HEK293 (cell line): ENCODE data around the gene C2CD5.

Experiments used
- BCL6B ChIP-seq: fragments of 450-650 bp; formaldehyde crosslinking; IDR thresholded peaks from 2 replicates; pipeline ENCODE4 v1.5.1; 2017; ENCODE audit warnings: missing biosample characterization, missing genetic modification characterization
- FEZF1 ChIP-seq: fragments of 450-650 bp; formaldehyde crosslinking; IDR thresholded peaks from 2 replicates; pipeline ENCODE4 v1.5.1; 2016; ENCODE audit warnings: missing biosample characterization, missing genetic modification characterization
- KLF9 ChIP-seq: fragments of 450-650 bp; formaldehyde crosslinking; IDR thresholded peaks from 2 replicates; pipeline ENCODE4 v1.5.1; 2016; ENCODE audit warnings: missing biosample characterization, missing genetic modification characterization, low read depth
- SCRT2 ChIP-seq: fragments of 450-650 bp; formaldehyde crosslinking; IDR thresholded peaks from 2 replicates; pipeline ENCODE4 v1.5.1; 2016; ENCODE audit warnings: missing biosample characterization, missing genetic modification characterization
- SETDB1 ChIP-seq: IDR thresholded peaks from one replicate; pipeline ENCODE4 v1.6.1; 2017; ENCODE audit warnings: mild to moderate bottlenecking, low read length, moderate library complexity, mixed read lengths; ENCODE audit not compliant: insufficient read length
- ZBTB20 ChIP-seq: fragments of 450-650 bp; formaldehyde crosslinking; IDR thresholded peaks from 2 replicates; pipeline ENCODE4 v1.5.1; 2016; ENCODE audit warnings: missing biosample characterization, missing genetic modification characterization
- ZNF202 ChIP-seq: fragments of 450-650 bp; formaldehyde crosslinking; IDR thresholded peaks from 2 replicates; pipeline ENCODE4 v1.5.1; 2016; ENCODE audit warnings: missing biosample characterization, missing genetic modification characterization, borderline replicate concordance
- ZNF302 ChIP-seq: fragments of 450-650 bp; formaldehyde crosslinking; IDR thresholded peaks from 2 replicates; pipeline ENCODE4 v1.5.1; 2016; ENCODE audit warnings: missing biosample characterization, missing genetic modification characterization, low read depth
- ZNF362 ChIP-seq: fragments of 450-650 bp; formaldehyde crosslinking; IDR thresholded peaks from 2 replicates; pipeline ENCODE4 v1.5.1; 2016; ENCODE audit warnings: missing biosample characterization, missing genetic modification characterization
- ZNF544 ChIP-seq: fragments of 450-650 bp; formaldehyde crosslinking; IDR thresholded peaks from 2 replicates; pipeline ENCODE4 v1.5.0; 2017; ENCODE audit warnings: missing biosample characterization, missing genetic modification characterization
- ZNF629 ChIP-seq: fragments of 450-650 bp; formaldehyde crosslinking; IDR thresholded peaks from 2 replicates; pipeline ENCODE4 v1.5.1; 2017; ENCODE audit warnings: missing biosample characterization, missing genetic modification characterization
- ZSCAN5A ChIP-seq: fragments of 450-650 bp; formaldehyde crosslinking; IDR thresholded peaks from 2 replicates; pipeline ENCODE4 v1.5.1; 2016; ENCODE audit warnings: missing biosample characterization, missing genetic modification characterization
- ZXDB ChIP-seq: fragments of 450-650 bp; formaldehyde crosslinking; IDR thresholded peaks from 2 replicates; pipeline ENCODE4 v1.5.1; 2016; ENCODE audit warnings: missing biosample characterization, missing genetic modification characterization
- TF ChIP-seq, protein P1 (sequence below): fragments of 450-650 bp; formaldehyde crosslinking; IDR thresholded peaks from 2 replicates; pipeline ENCODE4 v1.5.1; 2016; ENCODE audit warnings: missing biosample characterization, missing genetic modification characterization, borderline replicate concordance
- TF ChIP-seq, protein P2 (sequence below): fragments of 450-650 bp; formaldehyde crosslinking; IDR thresholded peaks from 2 replicates; pipeline ENCODE4 v1.5.1; 2017; ENCODE audit warnings: missing biosample characterization, missing genetic modification characterization
- TF ChIP-seq, protein P3 (sequence below): fragments of 450-650 bp; IDR thresholded peaks from 2 replicates; pipeline ENCODE4 v1.5.1; 2018; ENCODE audit warnings: missing biosample characterization, mild to moderate bottlenecking, missing genetic modification characterization

The C2CD5 gene

DNA sequence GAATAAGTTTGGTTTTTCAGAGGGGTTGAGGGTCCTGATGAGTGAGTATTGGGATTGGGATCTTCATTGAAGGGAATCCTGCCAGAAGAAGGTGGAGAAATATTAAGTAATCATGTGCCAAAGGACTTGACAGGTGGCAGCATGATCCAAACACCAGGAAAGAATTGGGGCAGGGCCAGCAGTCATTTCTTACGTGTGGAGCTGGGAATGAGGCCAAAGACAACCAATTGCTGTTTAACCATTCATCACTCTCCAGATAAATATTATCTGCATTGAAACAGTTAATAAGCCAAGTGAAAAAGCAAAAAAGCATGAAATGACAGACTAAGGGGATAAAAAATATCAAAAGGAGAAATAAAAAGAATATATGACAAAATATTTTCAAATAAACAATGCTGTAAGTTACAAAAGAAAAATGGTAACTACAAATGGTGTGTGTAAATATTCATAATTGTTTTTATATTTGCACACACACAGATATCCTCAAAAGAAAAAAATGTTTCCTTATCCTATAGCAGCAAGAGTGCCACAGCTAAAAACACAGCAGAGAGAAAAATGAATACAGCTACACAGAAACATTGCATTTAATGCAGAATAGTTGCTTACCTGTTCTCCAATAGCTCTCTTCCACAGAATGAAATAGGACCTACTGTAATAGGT, 26.2 kb downstream of the C2CD5 start (continued):
- no peak for TF ChIP-seq ZBTB20
- TF ChIP-seq, protein P1, sequence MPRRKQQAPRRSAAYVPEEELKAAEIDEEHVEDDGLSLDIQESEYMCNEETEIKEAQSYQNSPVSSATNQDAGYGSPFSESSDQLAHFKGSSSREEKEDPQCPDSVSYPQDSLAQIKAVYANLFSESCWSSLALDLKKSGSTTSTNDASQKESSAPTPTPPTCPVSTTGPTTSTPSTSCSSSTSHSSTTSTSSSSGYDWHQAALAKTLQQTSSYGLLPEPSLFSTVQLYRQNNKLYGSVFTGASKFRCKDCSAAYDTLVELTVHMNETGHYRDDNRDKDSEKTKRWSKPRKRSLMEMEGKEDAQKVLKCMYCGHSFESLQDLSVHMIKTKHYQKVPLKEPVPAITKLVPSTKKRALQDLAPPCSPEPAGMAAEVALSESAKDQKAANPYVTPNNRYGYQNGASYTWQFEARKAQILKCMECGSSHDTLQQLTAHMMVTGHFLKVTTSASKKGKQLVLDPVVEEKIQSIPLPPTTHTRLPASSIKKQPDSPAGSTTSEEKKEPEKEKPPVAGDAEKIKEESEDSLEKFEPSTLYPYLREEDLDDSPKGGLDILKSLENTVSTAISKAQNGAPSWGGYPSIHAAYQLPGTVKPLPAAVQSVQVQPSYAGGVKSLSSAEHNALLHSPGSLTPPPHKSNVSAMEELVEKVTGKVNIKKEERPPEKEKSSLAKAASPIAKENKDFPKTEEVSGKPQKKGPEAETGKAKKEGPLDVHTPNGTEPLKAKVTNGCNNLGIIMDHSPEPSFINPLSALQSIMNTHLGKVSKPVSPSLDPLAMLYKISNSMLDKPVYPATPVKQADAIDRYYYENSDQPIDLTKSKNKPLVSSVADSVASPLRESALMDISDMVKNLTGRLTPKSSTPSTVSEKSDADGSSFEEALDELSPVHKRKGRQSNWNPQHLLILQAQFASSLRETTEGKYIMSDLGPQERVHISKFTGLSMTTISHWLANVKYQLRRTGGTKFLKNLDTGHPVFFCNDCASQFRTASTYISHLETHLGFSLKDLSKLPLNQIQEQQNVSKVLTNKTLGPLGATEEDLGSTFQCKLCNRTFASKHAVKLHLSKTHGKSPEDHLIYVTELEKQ (tag by site-specific recombination) = peak; percentile 40; the same call in 1 of the 2 replicates
- TF ChIP-seq SCRT2 (tag by site-specific recombination) = peak; percentile 71
- no peak for TF ChIP-seq BCL6B (tag by site-specific recombination)
- TF ChIP-seq ZNF362 (tag by site-specific recombination) = peak; percentile 41; the same call in 1 of the 2 replicates
- TF ChIP-seq ZXDB = peak; percentile 44; the same call in 1 of the 2 replicates
- TF ChIP-seq, protein P2, sequence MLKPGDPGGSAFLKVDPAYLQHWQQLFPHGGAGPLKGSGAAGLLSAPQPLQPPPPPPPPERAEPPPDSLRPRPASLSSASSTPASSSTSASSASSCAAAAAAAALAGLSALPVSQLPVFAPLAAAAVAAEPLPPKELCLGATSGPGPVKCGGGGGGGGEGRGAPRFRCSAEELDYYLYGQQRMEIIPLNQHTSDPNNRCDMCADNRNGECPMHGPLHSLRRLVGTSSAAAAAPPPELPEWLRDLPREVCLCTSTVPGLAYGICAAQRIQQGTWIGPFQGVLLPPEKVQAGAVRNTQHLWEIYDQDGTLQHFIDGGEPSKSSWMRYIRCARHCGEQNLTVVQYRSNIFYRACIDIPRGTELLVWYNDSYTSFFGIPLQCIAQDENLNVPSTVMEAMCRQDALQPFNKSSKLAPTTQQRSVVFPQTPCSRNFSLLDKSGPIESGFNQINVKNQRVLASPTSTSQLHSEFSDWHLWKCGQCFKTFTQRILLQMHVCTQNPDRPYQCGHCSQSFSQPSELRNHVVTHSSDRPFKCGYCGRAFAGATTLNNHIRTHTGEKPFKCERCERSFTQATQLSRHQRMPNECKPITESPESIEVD (tag by site-specific recombination) = peak; percentile 90
- TF ChIP-seq FEZF1 (tag by site-specific recombination) = peak; percentile 52; the same call in 1 of the 2 replicates
- TF ChIP-seq ZNF202 (tag by site-specific recombination) = no peak
- TF ChIP-seq, protein P3, sequence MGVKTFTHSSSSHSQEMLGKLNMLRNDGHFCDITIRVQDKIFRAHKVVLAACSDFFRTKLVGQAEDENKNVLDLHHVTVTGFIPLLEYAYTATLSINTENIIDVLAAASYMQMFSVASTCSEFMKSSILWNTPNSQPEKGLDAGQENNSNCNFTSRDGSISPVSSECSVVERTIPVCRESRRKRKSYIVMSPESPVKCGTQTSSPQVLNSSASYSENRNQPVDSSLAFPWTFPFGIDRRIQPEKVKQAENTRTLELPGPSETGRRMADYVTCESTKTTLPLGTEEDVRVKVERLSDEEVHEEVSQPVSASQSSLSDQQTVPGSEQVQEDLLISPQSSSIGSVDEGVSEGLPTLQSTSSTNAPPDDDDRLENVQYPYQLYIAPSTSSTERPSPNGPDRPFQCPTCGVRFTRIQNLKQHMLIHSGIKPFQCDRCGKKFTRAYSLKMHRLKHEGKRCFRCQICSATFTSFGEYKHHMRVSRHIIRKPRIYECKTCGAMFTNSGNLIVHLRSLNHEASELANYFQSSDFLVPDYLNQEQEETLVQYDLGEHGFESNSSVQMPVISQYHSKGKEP = no peak
- TF ChIP-seq SETDB1 = no peak
- TF ChIP-seq KLF9 (tag by site-specific recombination) = no peak
- TF ChIP-seq ZNF302 (tag by site-specific recombination) = no peak
- no peak for TF ChIP-seq ZSCAN5A (tag by site-specific recombination)
- TF ChIP-seq ZNF629 (tag by site-specific recombination) = peak; percentile 44
- no peak for TF ChIP-seq ZNF544 (tag by site-specific recombination)
